ENCODE measurements around the gene RPL10. TPM values are rescaled to one million over a fixed set of nuclear protein-coding genes. Genes with fewer than 3 reads are reported as not detected.

The RPL10 gene
- total and polyA plus RNA-seq, 2 of the 8 experiments (the other 6 are each of a cell fraction or from before 2014, with no cell fraction given) = 2,633 to 4,293 TPM

- no peak for FAIRE-seq
Observed at GRCh38 chrX:154449618-154450017, 51.4 kb downstream of the RPL10 start.

More at GRCh38 chrX:154449618-154450017, 51.4 kb downstream of the RPL10 start:
- no peak overlapping the region for H4K91ac ChIP-seq (replicated peaks; ENCODE audit: insufficient read length, low read length)
- H2AK5ac ChIP-seq (ENCODE audit: low read depth, low read length) = no peak overlapping the region
- H2BK15ac ChIP-seq (ENCODE audit: low read length) = no peak overlapping the region
- H3K27me3 ChIP-seq (replicated peaks in 1 of 4; ENCODE audit: control insufficient read depth in 3 of 4, extremely low read depth in 1 of 4, insufficient read depth in 3 of 4, low read length in 3 of 4) = no peaks in the 10 kb centered on the region
- H3K4me2 ChIP-seq (ENCODE audit: insufficient read depth in 1 of 2, low read depth in 2 of 2, low read length in 2 of 2) = no peak overlapping the region
- H2BK20ac ChIP-seq (ENCODE audit: low read length) = no peak overlapping the region
- no peaks in the 10 kb centered on the region; the same call in 1 of the 2 replicates for H3K79me1 ChIP-seq (ENCODE audit: low read depth, low read length)
- H2BK12ac ChIP-seq (ENCODE audit: low read depth, low read length) = no peak overlapping the region
- no peaks in the 10 kb centered on the region; a peak in 1 of 4 replicates for H3K79me2 ChIP-seq (ENCODE audit: control insufficient read depth in 1 of 2, insufficient read depth in 2 of 2, low read length in 2 of 2)
- H2AFZ ChIP-seq (ENCODE audit: low read length) = no peak overlapping the region
- H4K20me1 ChIP-seq (replicated peaks in 1 of 2; ENCODE audit: control insufficient read depth in 1 of 2, insufficient read depth in 2 of 2, low read length in 2 of 2) = peaks cover 0 to 2% of the 10 kb centered on the region in 2 experiments
- no peak overlapping the region for H3K23ac ChIP-seq (ENCODE audit: insufficient read length)
- ChIA-PET CTCF (ENCODE audit: partially characterized antibody) (interaction anchor here (1.0 to 1.4 kb wide), 3 partner anchors 28 to 78 kb away, joined by 3 read pairs; no protein-coding TSS in a partner anchor), POLR2A (ENCODE audit: partially characterized antibody) (interaction anchor here (0.6 to 1.4 kb wide), 5 partner anchors 8 to 50 kb away, joined by 3 to 4 read pairs (median 3); partner anchors contain the start of gene PLXNA3)
- no peak overlapping the region for H3K56ac ChIP-seq (replicated peaks; ENCODE audit: insufficient read length, low read depth, low read length)
- H3K4ac ChIP-seq (replicated peaks; ENCODE audit: insufficient read length, low read depth, low read length) = no peak overlapping the region
- H3K4me1 ChIP-seq (replicated peaks in 1 of 4; ENCODE audit: control insufficient read depth in 3 of 4, insufficient read depth in 4 of 4, low read length in 3 of 4) = peaks cover 0 to 3% (median 0%) of the 10 kb centered on the region in 4 experiments; a peak in 1 of 7 replicates
- H3K36me3 ChIP-seq (ENCODE audit: control insufficient read depth in 2 of 4, insufficient read depth in 4 of 4, low read length in 3 of 4) = peaks cover 0 to 17% (median 5%) of the 10 kb centered on the region in 4 experiments; a peak in 5 of 8 replicates
- no peak overlapping the region for H4K5ac ChIP-seq (ENCODE audit: insufficient read length, low read depth, low read length)
- H3K27ac ChIP-seq (ENCODE audit: low read depth, low read length) = no peak overlapping the region
- no peak overlapping the region for H3K18ac ChIP-seq (ENCODE audit: extremely low read depth, low read length)
- TF ChIP-seq CREB1 (IDR thresholded peaks at IDR 0.05) = no peak
- TF ChIP-seq GTF2F1 (IDR thresholded peaks at IDR 0.05; ENCODE audit: borderline replicate concordance, low read depth, low read length) = no peak
- no peak for TF ChIP-seq CTCF (IDR thresholded peaks at IDR 0.05; ENCODE audit: control extremely low read depth in 1 of 3, insufficient read depth in 1 of 3, low read depth in 1 of 3, low read length in 3 of 3)
- TF ChIP-seq KDM4A (IDR thresholded peaks at IDR 0.05; ENCODE audit: low read depth, low read length, severe bottlenecking) = no peak
- no peak for TF ChIP-seq POU5F1 (IDR thresholded peaks at IDR 0.05; ENCODE audit: low read depth, low read length)
- no peak for TF ChIP-seq EGR1 (IDR thresholded peaks at IDR 0.05; ENCODE audit: borderline replicate concordance, low read depth, low read length)
- TF ChIP-seq NRF1 (IDR thresholded peaks at IDR 0.05; ENCODE audit: low read depth, low read length) = no peak
- no peak for TF ChIP-seq TEAD4 (IDR thresholded peaks at IDR 0.05; ENCODE audit: low read depth, low read length)
- H3K9me3 ChIP-seq (ENCODE audit: insufficient read depth in 2 of 2, low read depth in 1 of 2, low read length in 1 of 2) = no peaks in the 10 kb centered on the region
- H3K4me3 ChIP-seq (ENCODE audit: extremely low read depth in 1 of 4, insufficient read depth in 2 of 4, low read depth in 3 of 4, low read length in 4 of 4) = no peak overlapping the region
- no peaks in the 10 kb centered on the region; the same call in 1 of the 2 replicates for H3K23me2 ChIP-seq (ENCODE audit: low read depth, low read length)
- no peak overlapping the region for H3K14ac ChIP-seq (ENCODE audit: insufficient read length)
- WGBS, 2 experiments (ENCODE audit: extremely low coverage in 1 of 2, insufficient coverage in 1 of 2, insufficient read length in 1 of 2, insufficient replicate concordance in 2 of 2, low coverage in 1 of 2, low lambda C conversion rate in 2 of 2, missing lambda C conversion rate in 1 of 2) = 90% methylated on average over 2 of the region's 18 CpGs; no CpG with 5 or more reads in 1 of the 2 experiments
- DNase-seq (ENCODE audit: low read depth in 1 of 2, low spot score in 2 of 2) = no peak
- H3K9ac ChIP-seq (replicated peaks in 1 of 4; ENCODE audit: extremely low read depth in 1 of 4, low read depth in 3 of 4, low read length in 3 of 4) = no peak overlapping the region
- H2BK120ac ChIP-seq (replicated peaks; ENCODE audit: low read depth, low read length) = no peak overlapping the region
- H4K8ac ChIP-seq (ENCODE audit: extremely low read depth, insufficient read depth, low read length) = no peak overlapping the region
- no peak overlapping the region for H2BK5ac ChIP-seq (ENCODE audit: low read depth, low read length)
